Gastrocnemius medialis (tissue), 4 donors: ENCODE data around the gene MAL. TPM values are rescaled to one million over a fixed set of nuclear protein-coding genes. Genes with fewer than 3 reads are reported as not detected.

Experiments
- ATAC-seq, 2 donors: fragments of 150-250 bp; one replicate each; pipeline ENCODE4 v1.9.1; 2016
- DNase-seq, 2 donors: peaks; one replicate each; pipeline ENCODE4 v3.0.0-alpha.2; 2019
- H3K27ac ChIP-seq, 4 donors: fragments of 200-600 bp; sonication (generic); 1 replicate in 1 of 4; 2 replicates in 3 of 4; pipeline ENCODE4 v1.5.1; 2016 to 2018; ENCODE audit warnings: mild to moderate bottlenecking in 2 of 4, moderate library complexity in 1 of 4
- H3K27me3 ChIP-seq, 3 donors: fragments of 200-600 bp; sonication (generic) in 2 of 3; 1 replicate in 1 of 3; 2 replicates in 2 of 3; pipeline versions ENCODE4 v1.5.1 to v1.6.0; 2016 to 2019; ENCODE audit warnings: mild to moderate bottlenecking in 1 of 3, moderate library complexity in 1 of 3
- H3K36me3 ChIP-seq, 2 donors: fragments of 200-600 bp; sonication (generic) in 1 of 2; one replicate each; pipeline ENCODE4 v1.5.1; 2017 to 2018
- H3K4me1 ChIP-seq, 2 donors: fragments of 200-600 bp; sonication (generic) in 1 of 2; one replicate each; pipeline ENCODE4 v1.5.1; 2016 to 2017; ENCODE audit warnings: mild to moderate bottlenecking in 2 of 2
- H3K4me3 ChIP-seq, 4 donors: fragments of 200-600 bp; sonication (generic) in 3 of 4; 1 replicate in 1 of 4; 2 replicates in 3 of 4; pipeline ENCODE4 v1.5.1; 2016 to 2019; ENCODE audit warnings: mild to moderate bottlenecking in 2 of 4
- H3K9me3 ChIP-seq, 3 donors: fragments of 200-600 bp; sonication (generic) in 2 of 3; 1 replicate in 1 of 3; 2 replicates in 2 of 3; pipeline ENCODE4 v1.5.1; 2016 to 2019
- CTCF ChIP-seq, 5 experiments: fragments of 450-650 bp in 3 of 5; fragments of 200-600 bp in 2 of 5; sonication (generic) in 2 of 5; IDR thresholded peaks in 4 of 5; conservative IDR thresholded peaks in 1 of 5; 1 replicate in 4 of 5; 2 replicates in 1 of 5; pipeline ENCODE4 v1.5.1; 2016 to 2019; ENCODE audit warnings: antibody characterized with exemption in 5 of 5, mild to moderate bottlenecking in 3 of 5, moderate library complexity in 3 of 5
- POLR2A ChIP-seq, 2 donors: fragments of 450-650 bp; IDR thresholded peaks; one replicate each; pipeline ENCODE4 v1.6.1; 2017; ENCODE audit warnings: antibody characterized with exemption in 2 of 2, mild to moderate bottlenecking in 2 of 2, moderate library complexity in 2 of 2
- in situ Hi-C, 4 donors: fragments of 200-750 bp; cut with MboI; loops; one replicate each; pipeline versions ENCODE4 v1.15.0 to v1.8.0; 2017; ENCODE audit warnings: low sequenced_read_pairs in 4 of 4
- intact Hi-C: fragments of 100-400 bp; cut with DNase I; formaldehyde crosslinking; loops from one replicate; pipeline ENCODE4 v1.15.1; 2023; ENCODE audit warnings: low total_unique reads
- total RNA-seq, 4 donors: library from RNA; depleted of rRNA; stranded (reverse); fragments of >200 nt; gene quantifications; one replicate each; pipeline versions ENCODE4 v1.1.0 to v1.2.3, GENCODE V29; 2016

The MAL gene
- total RNA-seq, 4 donors from 2014 or later: 0.64 to 2.4 (median 0.87) TPM; not detected in 1

GRCh38 chr2:95043300-95044093 is 18.0 kb downstream of the MAL start:
- intact Hi-C loops: no loop called here
- in situ Hi-C loops: no loop called here
- no peak for TF ChIP-seq POLR2A (IDR thresholded peaks at IDR 0.05)
- TF ChIP-seq CTCF (IDR thresholded peaks at IDR 0.05 in 4 of 5, conservative IDR thresholded peaks at IDR 0.05 in 1 of 5): no peak
- no peaks in the 10 kb centered on the region for H3K9me3 ChIP-seq
- ATAC-seq: peak; percentile 91 to 96
- no peaks in the 10 kb centered on the region for H3K36me3 ChIP-seq
- H3K27me3 ChIP-seq: no peaks in the 10 kb centered on the region
- H3K4me1 ChIP-seq: peaks cover 13 to 14% of the 10 kb centered on the region in 2 donors
- H3K4me3 ChIP-seq: peak overlapping the region in 2 of 4 donors; percentile 10 to 18
- peak; percentile 70 to 89 for DNase-seq
- peak overlapping the region; percentile 66 to 83 (median 78) for H3K27ac ChIP-seq

DNA sequence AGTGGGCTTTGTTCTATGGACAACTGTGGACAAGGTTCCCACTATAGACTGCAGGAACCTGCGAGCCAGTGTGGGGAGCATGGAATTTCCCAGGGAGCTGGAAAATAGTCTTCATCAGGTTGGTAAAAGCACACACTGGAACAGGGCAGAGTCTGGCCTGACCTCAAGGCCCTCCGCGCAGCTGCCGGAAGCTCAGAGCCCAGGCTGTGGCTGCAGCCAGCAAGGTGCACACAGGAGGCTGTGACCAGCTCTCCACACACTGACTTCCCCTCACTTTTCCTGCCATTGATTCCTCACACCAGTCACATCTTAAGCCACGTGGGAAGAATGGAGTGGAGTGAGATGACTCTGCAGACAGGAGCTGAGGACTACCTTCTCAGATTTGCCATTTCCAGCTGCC is 19.1 kb downstream of the MAL start:
- H3K4me1 ChIP-seq: peaks cover 13 to 14% of the 10 kb centered on the region in 2 donors
- peaks cover 0 to under 1% (median 0%) of the 10 kb centered on the region in 3 donors for H3K27me3 ChIP-seq
- no peak overlapping the region for H3K4me3 ChIP-seq
- H3K9me3 ChIP-seq: no peaks in the 10 kb centered on the region
- TF ChIP-seq CTCF (IDR thresholded peaks at IDR 0.05 in 4 of 5, conservative IDR thresholded peaks at IDR 0.05 in 1 of 5) (no peak), POLR2A (IDR thresholded peaks at IDR 0.05) (no peak)
- no peak overlapping the region for H3K27ac ChIP-seq
- intact Hi-C loops: no loop called here
- in situ Hi-C loops: no loop called here
- DNase-seq (no peak), ATAC-seq (no peak)
- no peaks in the 10 kb centered on the region for H3K36me3 ChIP-seq

DNA sequence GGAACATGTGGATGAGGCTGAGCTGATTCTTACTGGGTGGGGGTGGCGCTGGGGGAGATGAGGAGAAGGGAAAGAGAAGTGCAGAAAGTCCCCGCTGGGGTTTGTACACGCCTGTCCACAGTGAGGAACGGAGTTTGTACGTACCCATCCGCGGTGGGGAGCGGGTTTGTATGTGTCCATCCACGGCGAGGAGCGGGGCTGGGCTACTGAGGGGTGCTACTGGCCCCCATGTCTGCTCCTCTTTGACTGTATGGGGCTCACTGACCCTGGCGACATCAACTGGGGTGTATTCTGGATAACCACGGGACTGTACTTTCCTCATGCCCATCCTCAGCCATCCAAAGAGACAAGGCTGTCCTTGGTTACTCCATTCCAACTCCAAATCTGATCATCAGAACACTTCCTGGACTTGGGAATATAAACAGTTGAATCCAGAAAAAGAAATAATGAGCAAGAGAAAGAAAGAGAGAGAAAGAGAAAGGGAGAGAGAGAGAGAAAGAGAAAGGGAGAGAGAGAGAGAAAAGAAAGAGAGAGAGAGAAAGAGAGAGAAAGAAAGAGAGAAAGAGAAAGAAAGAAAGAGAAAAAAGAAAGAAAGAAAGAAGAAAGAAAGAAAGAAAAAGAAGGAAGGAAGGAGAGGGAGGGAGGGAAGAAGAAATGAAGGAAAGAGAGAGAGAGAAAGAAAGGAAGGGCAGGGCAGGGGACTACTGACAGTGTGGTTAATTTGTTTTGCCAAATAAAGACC is 21.0 kb downstream of the MAL start:
- TF ChIP-seq POLR2A (IDR thresholded peaks at IDR 0.05) (no peak), CTCF (IDR thresholded peaks at IDR 0.05 in 4 of 5, conservative IDR thresholded peaks at IDR 0.05 in 1 of 5) (no peak)
- no peak overlapping the region for H3K27ac ChIP-seq
- no peaks in the 10 kb centered on the region for H3K36me3 ChIP-seq
- no peak for ATAC-seq
- peaks cover 13 to 14% of the 10 kb centered on the region in 2 donors for H3K4me1 ChIP-seq
- no peaks in the 10 kb centered on the region for H3K9me3 ChIP-seq
- no peak for DNase-seq
- peaks cover 0 to 4% (median 0%) of the 10 kb centered on the region in 3 donors for H3K27me3 ChIP-seq
- no peak overlapping the region for H3K4me3 ChIP-seq
- in situ Hi-C loops (no loop called here), intact Hi-C loops (no loop called here)

GRCh38 chr2:95047629-95048510 is 22.4 kb downstream of the MAL start:
- ATAC-seq (no peak), DNase-seq (no peak)
- intact Hi-C loops: no loop called here
- H3K4me3 ChIP-seq: no peak overlapping the region
- in situ Hi-C loops: no loop called here
- no peak overlapping the region for H3K27ac ChIP-seq
- H3K4me1 ChIP-seq: peaks cover 11 to 13% of the 10 kb centered on the region in 2 donors
- no peak for TF ChIP-seq CTCF (IDR thresholded peaks at IDR 0.05 in 4 of 5, conservative IDR thresholded peaks at IDR 0.05 in 1 of 5)
- TF ChIP-seq POLR2A (IDR thresholded peaks at IDR 0.05): no peak
- peaks cover 0 to 4% (median 0%) of the 10 kb centered on the region in 3 donors for H3K27me3 ChIP-seq
- no peaks in the 10 kb centered on the region for H3K9me3 ChIP-seq
- no peaks in the 10 kb centered on the region for H3K36me3 ChIP-seq
